Measurements from ENCODE around the gene IL22RA1. TPM values are rescaled to one million over a fixed set of nuclear protein-coding genes. Genes with fewer than 3 reads are reported as not detected.
A peak's percentile ranks its signal among the peaks of the same experiment; 100 is the strongest.

Gene IL22RA1
- total RNA-seq, 2 experiments from 2014 or later, result not detected

DNA sequence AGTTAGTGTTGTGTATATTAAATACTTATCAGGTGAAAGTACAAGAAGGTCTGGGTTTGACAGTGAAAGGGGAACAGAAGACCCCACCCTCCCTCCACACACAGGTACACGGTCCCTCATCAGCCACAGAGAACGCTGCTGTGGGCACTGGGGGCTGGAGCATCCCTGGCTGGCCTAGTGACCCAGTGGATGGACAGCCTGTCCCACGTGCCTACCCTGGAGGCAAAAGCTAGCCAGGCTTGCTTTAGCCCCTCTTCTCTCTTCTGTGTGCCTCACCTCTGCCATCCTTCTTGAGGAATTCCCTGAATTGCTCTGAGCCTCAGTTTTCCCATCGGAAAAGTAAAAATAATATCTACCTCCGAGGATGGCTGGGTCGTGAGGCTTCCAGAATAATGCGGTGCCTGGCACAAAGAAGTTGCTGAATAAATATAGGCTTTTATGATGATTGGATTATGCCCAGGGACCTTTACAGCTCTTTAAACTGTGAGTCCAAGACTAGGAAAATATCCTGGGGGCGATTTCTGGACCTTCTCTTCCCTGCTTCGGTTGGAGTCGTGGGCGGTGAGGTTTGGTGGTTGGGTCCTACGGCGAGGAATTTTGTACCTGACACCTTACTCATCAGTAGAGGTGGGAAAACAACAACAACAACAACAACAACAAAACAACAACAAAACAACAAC is 43.2 kb upstream of the IL22RA1 start:
- H3K9me3 ChIP-seq (ENCODE audit: low read length), result no peaks in the 10 kb centered on the region
- peaks cover 59% of the 10 kb centered on the region for H3K79me2 ChIP-seq (ENCODE audit: insufficient read depth, low read depth, low read length)

DNA sequence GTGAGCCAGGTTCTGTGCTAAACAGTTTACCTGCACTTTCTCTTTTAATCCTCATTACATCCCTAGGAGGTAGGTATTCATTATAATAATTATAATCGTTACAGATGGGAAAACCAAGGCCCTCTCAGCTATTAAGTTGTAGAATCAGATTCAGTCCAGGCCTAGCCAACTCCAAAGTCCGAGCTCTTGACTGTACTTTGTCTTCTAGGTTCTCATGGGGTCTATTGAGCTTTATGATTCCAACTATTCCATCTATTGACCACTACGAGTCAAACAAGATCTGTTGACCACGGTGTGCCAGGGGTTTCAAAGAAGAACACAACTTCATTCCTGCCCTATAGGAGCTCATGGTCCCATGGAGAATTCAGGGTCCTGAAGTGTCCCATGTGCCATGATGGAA is 42.1 kb upstream of the IL22RA1 start:
- Histone ChIP-seq H3K4me1 (ENCODE audit: insufficient read depth, low read length, poor library complexity, severe bottlenecking) (peaks cover 60% of the 10 kb centered on the region), H3K27ac (ENCODE audit: low read depth, low read length, poor library complexity, severe bottlenecking) (peak overlapping the region; percentile 100), H2AFZ (ENCODE audit: low read length) (no peak overlapping the region), H3K4me2 (ENCODE audit: low read length) (peak overlapping the region; percentile 90), H3K9me2 (ENCODE audit: insufficient read depth, low read length) (no peaks in the 10 kb centered on the region), H3K4me3 (ENCODE audit: low read depth, low read length, poor library complexity, severe bottlenecking) (peak overlapping the region; percentile 97), H3K36me3 (ENCODE audit: insufficient read depth, low read length) (peaks cover 52% of the 10 kb centered on the region), H3K9me3 (ENCODE audit: low read length) (no peaks in the 10 kb centered on the region), H4K20me1 (ENCODE audit: insufficient read depth, low read length) (no peaks in the 10 kb centered on the region), H3K79me2 (ENCODE audit: insufficient read depth, low read depth, low read length) (peaks cover 70% of the 10 kb centered on the region)
- TF ChIP-seq, protein P1, sequence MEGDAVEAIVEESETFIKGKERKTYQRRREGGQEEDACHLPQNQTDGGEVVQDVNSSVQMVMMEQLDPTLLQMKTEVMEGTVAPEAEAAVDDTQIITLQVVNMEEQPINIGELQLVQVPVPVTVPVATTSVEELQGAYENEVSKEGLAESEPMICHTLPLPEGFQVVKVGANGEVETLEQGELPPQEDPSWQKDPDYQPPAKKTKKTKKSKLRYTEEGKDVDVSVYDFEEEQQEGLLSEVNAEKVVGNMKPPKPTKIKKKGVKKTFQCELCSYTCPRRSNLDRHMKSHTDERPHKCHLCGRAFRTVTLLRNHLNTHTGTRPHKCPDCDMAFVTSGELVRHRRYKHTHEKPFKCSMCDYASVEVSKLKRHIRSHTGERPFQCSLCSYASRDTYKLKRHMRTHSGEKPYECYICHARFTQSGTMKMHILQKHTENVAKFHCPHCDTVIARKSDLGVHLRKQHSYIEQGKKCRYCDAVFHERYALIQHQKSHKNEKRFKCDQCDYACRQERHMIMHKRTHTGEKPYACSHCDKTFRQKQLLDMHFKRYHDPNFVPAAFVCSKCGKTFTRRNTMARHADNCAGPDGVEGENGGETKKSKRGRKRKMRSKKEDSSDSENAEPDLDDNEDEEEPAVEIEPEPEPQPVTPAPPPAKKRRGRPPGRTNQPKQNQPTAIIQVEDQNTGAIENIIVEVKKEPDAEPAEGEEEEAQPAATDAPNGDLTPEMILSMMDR (conservative IDR thresholded peaks at IDR 0.05; ENCODE audit: low read length), result no peak
- no peak for TF ChIP-seq EZH2phosphoT487 (IDR thresholded peaks at IDR 0.05; ENCODE audit: borderline replicate concordance, low read depth, low read length)
- BruUV-seq (replicated peaks), result no TSS peak
- no peak for DNase-seq (ENCODE audit: low spot score)
- ChIA-PET CTCF (ENCODE audit: unreplicated experiment) (interaction anchor here (1.2 kb wide), 1 partner anchor 14 kb away, joined by 7 read pairs; no protein-coding TSS in a partner anchor), POLR2A (interaction anchor here (0.8 to 3.0 kb wide), 4 partner anchors 14 to 351 kb away, joined by 3 to 11 read pairs (median 3); no protein-coding TSS in a partner anchor)
- intact Hi-C loops (cut with micrococcal nuclease; ENCODE audit: unreplicated experiment), result loop anchor here (5.0 kb wide), 3 partner anchors 228 to 457 kb away; partner anchors contain the start of genes PNRC2, RCAN3 and SRRM1

More for the DNA sequence above, 43.2 kb upstream of the IL22RA1 start:
- Histone ChIP-seq H3K9me2 (ENCODE audit: insufficient read depth, low read length) (no peaks in the 10 kb centered on the region), H3K27ac (ENCODE audit: low read depth, low read length, poor library complexity, severe bottlenecking) (peak overlapping the region; percentile 100), H4K20me1 (ENCODE audit: insufficient read depth, low read length) (no peaks in the 10 kb centered on the region), H3K36me3 (ENCODE audit: insufficient read depth, low read length) (peaks cover 41% of the 10 kb centered on the region), H3K4me1 (ENCODE audit: insufficient read depth, low read length, poor library complexity, severe bottlenecking) (peaks cover 71% of the 10 kb centered on the region), H3K4me3 (ENCODE audit: low read depth, low read length, poor library complexity, severe bottlenecking) (peak overlapping the region; percentile 97), H2AFZ (ENCODE audit: low read length) (no peak overlapping the region; the same call in 1 of the 2 replicates), H3K4me2 (ENCODE audit: low read length) (peak overlapping the region; percentile 90)
- TF ChIP-seq, protein P1 (conservative IDR thresholded peaks at IDR 0.05; ENCODE audit: low read length), result no peak
- TF ChIP-seq EZH2phosphoT487 (IDR thresholded peaks at IDR 0.05; ENCODE audit: borderline replicate concordance, low read depth, low read length), result no peak
- BruUV-seq (replicated peaks), result TSS peak; percentile 88
- DNase-seq (ENCODE audit: low spot score), result no peak
- CTCF ChIA-PET (ENCODE audit: unreplicated experiment), result interaction anchor here (1.2 kb wide), 2 partner anchors 14 to 38 kb away, joined by 3 to 4 read pairs; no protein-coding TSS in a partner anchor
- POLR2A ChIA-PET, result interaction anchor here (0.6 to 3.0 kb wide), 5 partner anchors 13 to 1420 kb away, joined by 3 to 11 read pairs (median 3); no protein-coding TSS in a partner anchor
- intact Hi-C loops (cut with micrococcal nuclease; ENCODE audit: unreplicated experiment), result loop anchor here (5.0 kb wide), 3 partner anchors 229 to 456 kb away; partner anchors contain the start of genes PNRC2, RCAN3 and SRRM1
